Measurements from ENCODE around the gene NLK.

- TF ChIP-seq CTCF (IDR thresholded peaks at IDR 0.05) (no peak), POLR2AphosphoS5 (IDR thresholded peaks at IDR 0.05) (no peak), POLR2A (IDR thresholded peaks at IDR 0.05) (no peak)
Measured at GRCh38 chr17:28141313-28141712, 98.8 kb downstream of the NLK start.

Data from sigmoid colon (tissue), 4 donors.